Measurements from ENCODE around the gene WNK1.

WNK1 gene

DNA sequence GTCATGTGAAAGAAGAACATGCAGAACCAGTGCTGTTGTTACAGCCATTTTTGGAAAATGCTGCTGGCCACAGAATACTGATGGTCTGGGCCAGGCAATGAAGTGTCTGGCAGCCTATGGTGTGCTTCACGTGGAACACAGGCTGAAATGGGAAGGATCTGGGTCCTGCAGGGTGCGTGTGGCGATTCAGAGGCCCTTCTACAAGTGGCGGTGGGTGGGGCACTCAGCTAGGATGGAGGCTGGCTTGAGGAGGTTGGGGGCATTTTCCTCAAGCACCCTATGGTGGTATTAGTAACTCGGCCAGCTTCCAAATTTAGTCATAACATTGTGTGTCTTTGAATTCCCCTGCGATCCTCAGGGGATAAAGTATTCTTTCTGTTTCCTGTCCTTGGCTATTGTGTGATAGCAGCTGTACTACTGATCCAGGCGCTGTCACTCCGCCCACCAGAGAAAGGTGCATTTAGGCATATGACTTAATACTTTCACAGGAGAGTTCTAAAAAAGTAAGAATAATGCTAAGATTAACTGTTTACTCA, 206.3 kb downstream of the WNK1 start:
- CTCF ChIA-PET: interaction anchor here (0.9 to 2.6 kb wide), 5 partner anchors 9 to 671 kb away, joined by 3 to 10 read pairs (median 4); partner anchors contain the start of genes ERC1, RAD52 and WNT5B
- POLR2A ChIA-PET: no interaction called here
- DNase-seq (ENCODE audit: extremely low spot score): peak; percentile 58
- TF ChIP-seq, protein P1, sequence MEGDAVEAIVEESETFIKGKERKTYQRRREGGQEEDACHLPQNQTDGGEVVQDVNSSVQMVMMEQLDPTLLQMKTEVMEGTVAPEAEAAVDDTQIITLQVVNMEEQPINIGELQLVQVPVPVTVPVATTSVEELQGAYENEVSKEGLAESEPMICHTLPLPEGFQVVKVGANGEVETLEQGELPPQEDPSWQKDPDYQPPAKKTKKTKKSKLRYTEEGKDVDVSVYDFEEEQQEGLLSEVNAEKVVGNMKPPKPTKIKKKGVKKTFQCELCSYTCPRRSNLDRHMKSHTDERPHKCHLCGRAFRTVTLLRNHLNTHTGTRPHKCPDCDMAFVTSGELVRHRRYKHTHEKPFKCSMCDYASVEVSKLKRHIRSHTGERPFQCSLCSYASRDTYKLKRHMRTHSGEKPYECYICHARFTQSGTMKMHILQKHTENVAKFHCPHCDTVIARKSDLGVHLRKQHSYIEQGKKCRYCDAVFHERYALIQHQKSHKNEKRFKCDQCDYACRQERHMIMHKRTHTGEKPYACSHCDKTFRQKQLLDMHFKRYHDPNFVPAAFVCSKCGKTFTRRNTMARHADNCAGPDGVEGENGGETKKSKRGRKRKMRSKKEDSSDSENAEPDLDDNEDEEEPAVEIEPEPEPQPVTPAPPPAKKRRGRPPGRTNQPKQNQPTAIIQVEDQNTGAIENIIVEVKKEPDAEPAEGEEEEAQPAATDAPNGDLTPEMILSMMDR (IDR thresholded peaks at IDR 0.05; ENCODE audit: control extremely low read depth, extremely low read depth, low read depth, missing control alignments): no peak
